Erythroblast (primary cell): Measurements from ENCODE around the gene ST14.

Experiments
- GATA1 ChIP-seq: IDR thresholded peaks from 2 replicates; pipeline ENCODE4 v1.6.1; 2011; ENCODE audit warnings: low read depth, mild to moderate bottlenecking, control low read depth, low read length, moderate library complexity
- POLR2A ChIP-seq: IDR thresholded peaks from 2 replicates; pipeline ENCODE4 v1.6.1; 2011; ENCODE audit warnings: mild to moderate bottlenecking, low read length

GRCh38 chr11:130223291-130223971, 63.8 kb downstream of the ST14 start:
- TF ChIP-seq POLR2A (no peak), GATA1 (no peak)
